Stomach smooth muscle (tissue), 2 donors: Measurements from ENCODE around the gene ZMIZ1.

ENCODE experiments used
- H3K27ac ChIP-seq: one replicate; pipeline ENCODE4 v1.7.0; 2013; ENCODE audit warnings: mild to moderate bottlenecking, low read length, inconsistent platforms
- H3K27me3 ChIP-seq, 2 donors: one replicate each; pipeline ENCODE4 v1.7.0; 2013; ENCODE audit warnings: low read length in 2 of 2; ENCODE audit not compliant: insufficient read depth in 2 of 2, control insufficient read depth in 1 of 2
- H3K36me3 ChIP-seq, 2 donors: one replicate each; pipeline ENCODE4 v1.7.0; 2013; ENCODE audit warnings: low read length in 2 of 2; ENCODE audit not compliant: control insufficient read depth in 2 of 2, insufficient read depth in 2 of 2
- H3K4me1 ChIP-seq: one replicate; pipeline ENCODE4 v1.7.0; 2013; ENCODE audit warnings: low read length; ENCODE audit not compliant: control insufficient read depth, insufficient read depth
- H3K4me3 ChIP-seq, 2 donors: one replicate each; pipeline ENCODE4 v1.7.0; 2013; ENCODE audit warnings: low read length in 2 of 2
- H3K9ac ChIP-seq, 2 donors: one replicate each; pipeline ENCODE4 v1.7.0; 2013; ENCODE audit warnings: low read length in 2 of 2, mild to moderate bottlenecking in 1 of 2
- H3K9me3 ChIP-seq, 2 donors: one replicate each; pipeline ENCODE4 v1.7.0; 2013; ENCODE audit warnings: low read length in 2 of 2; ENCODE audit not compliant: control insufficient read depth in 2 of 2
- donor health status: healthy.
- donor health status: Pancreatic carcinoma.

The ZMIZ1 gene

GRCh38 chr10:79078367-79079053 lies 9.7 kb downstream of the ZMIZ1 start:
- Histone ChIP-seq H3K36me3 (no peaks in the 10 kb centered on the region), H3K4me1 (peaks cover 96% of the 10 kb centered on the region), H3K27ac (no peak overlapping the region), H3K4me3 (peak overlapping the region in 1 of 2 donors; percentile 8), H3K9me3 (no peaks in the 10 kb centered on the region), H3K9ac (no peak overlapping the region), H3K27me3 (no peaks in the 10 kb centered on the region)

- Histone ChIP-seq H3K9ac (no peak overlapping the region), H3K4me3 (peak overlapping the region in 1 of 2 donors; percentile 8), H3K4me1 (peaks cover 96% of the 10 kb centered on the region), H3K36me3 (no peaks in the 10 kb centered on the region), H3K9me3 (no peaks in the 10 kb centered on the region), H3K27ac (peak overlapping the region; percentile 18), H3K27me3 (no peaks in the 10 kb centered on the region)
Measured at GRCh38 chr10:79079054-79079397, 10.3 kb downstream of the ZMIZ1 start.

GRCh38 chr10:79079490-79080355 lies 11.0 kb downstream of the ZMIZ1 start:
- Histone ChIP-seq H3K36me3 (no peaks in the 10 kb centered on the region), H3K27me3 (no peaks in the 10 kb centered on the region), H3K4me3 (peak overlapping the region in 1 of 2 donors; percentile 22), H3K9ac (peak overlapping the region in 1 of 2 donors; percentile 21), H3K27ac (peak overlapping the region; percentile 18), H3K9me3 (no peaks in the 10 kb centered on the region), H3K4me1 (peaks cover 95% of the 10 kb centered on the region)

- H3K4me1 ChIP-seq, result peaks cover 93% of the 10 kb centered on the region
- H3K27me3 ChIP-seq, result no peaks in the 10 kb centered on the region
- no peaks in the 10 kb centered on the region for H3K9me3 ChIP-seq
- H3K27ac ChIP-seq, result peak overlapping the region; percentile 37
- H3K4me3 ChIP-seq, result peak overlapping the region in 1 of 2 donors; percentile 8
- H3K9ac ChIP-seq, result peak overlapping the region in 1 of 2 donors; percentile 2
- H3K36me3 ChIP-seq, result no peaks in the 10 kb centered on the region
Measured at GRCh38 chr10:79081353-79082034, 12.7 kb downstream of the ZMIZ1 start.

GRCh38 chr10:79082035-79082373 lies 13.2 kb downstream of the ZMIZ1 start:
- peak overlapping the region in 1 of 2 donors; percentile 2 for H3K9ac ChIP-seq
- H3K4me1 ChIP-seq, result peaks cover 89% of the 10 kb centered on the region
- no peak overlapping the region for H3K27ac ChIP-seq

GRCh38 chr10:79082631-79083596 lies 14.1 kb downstream of the ZMIZ1 start:
- H3K9me3 ChIP-seq, result no peaks in the 10 kb centered on the region
- H3K4me3 ChIP-seq, result no peak overlapping the region
- peaks cover 89% of the 10 kb centered on the region for H3K4me1 ChIP-seq
- peak overlapping the region in 1 of 2 donors; percentile 47 for H3K9ac ChIP-seq
- peak overlapping the region; percentile 64 for H3K27ac ChIP-seq
- H3K27me3 ChIP-seq, result no peaks in the 10 kb centered on the region
- H3K36me3 ChIP-seq, result no peaks in the 10 kb centered on the region

More at GRCh38 chr10:79082035-79082373, 13.2 kb downstream of the ZMIZ1 start:
- Histone ChIP-seq H3K27me3 (no peaks in the 10 kb centered on the region), H3K4me3 (no peak overlapping the region), H3K36me3 (no peaks in the 10 kb centered on the region), H3K9me3 (no peaks in the 10 kb centered on the region)

DNA sequence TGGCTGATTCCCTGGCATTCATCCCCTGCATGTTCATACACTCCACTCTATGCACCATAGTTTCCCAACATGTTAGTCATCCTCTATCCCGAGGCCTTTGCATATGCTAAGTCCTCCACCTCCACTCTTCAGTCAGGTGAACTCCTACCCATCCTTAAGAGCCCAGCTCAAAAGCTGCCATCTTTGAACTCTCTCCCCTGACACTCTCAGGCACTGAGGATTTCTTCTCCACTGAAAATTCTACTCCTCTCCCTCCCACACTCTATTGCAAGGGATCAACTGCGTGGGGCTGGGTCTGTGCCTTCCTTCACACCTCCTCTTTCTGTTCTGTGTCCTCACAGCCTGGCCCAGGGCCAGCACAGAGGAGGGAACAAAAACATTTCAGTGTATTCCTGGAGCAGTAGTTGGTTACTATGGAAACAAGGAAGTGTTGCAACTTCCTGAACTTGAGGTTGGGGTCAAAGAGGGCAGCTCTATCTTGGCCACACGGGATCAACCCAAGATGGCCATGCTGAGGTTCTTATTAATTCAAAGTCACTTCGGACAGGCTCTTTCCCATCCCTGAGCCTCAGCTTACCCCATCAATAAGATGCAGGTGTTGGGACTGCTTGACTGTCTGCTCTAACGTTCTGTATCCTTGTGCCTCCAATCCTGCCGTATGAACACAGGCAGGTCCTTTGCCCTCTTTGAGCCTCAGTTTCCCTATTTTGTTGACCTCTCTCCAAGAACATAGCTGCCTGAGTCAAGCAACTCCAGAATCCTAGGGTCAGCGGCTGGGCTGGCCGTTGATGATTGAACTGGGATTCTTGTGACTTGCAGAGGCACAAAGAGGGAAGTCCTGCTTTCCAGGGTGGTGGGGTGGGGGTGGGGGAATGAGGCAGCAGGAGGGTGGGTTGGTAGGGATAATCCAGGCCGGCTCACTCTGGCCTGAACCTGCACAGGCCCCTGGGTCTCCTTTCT lies 15.5 kb downstream of the ZMIZ1 start:
- H3K36me3 ChIP-seq, result no peaks in the 10 kb centered on the region
- H3K27me3 ChIP-seq, result no peaks in the 10 kb centered on the region
- H3K9ac ChIP-seq, result peak overlapping the region in 1 of 2 donors; percentile 30
- no peaks in the 10 kb centered on the region for H3K9me3 ChIP-seq
- H3K4me1 ChIP-seq, result peaks cover 91% of the 10 kb centered on the region
- H3K4me3 ChIP-seq, result peak overlapping the region in 1 of 2 donors; percentile 35
- peak overlapping the region; percentile 64 for H3K27ac ChIP-seq

DNA sequence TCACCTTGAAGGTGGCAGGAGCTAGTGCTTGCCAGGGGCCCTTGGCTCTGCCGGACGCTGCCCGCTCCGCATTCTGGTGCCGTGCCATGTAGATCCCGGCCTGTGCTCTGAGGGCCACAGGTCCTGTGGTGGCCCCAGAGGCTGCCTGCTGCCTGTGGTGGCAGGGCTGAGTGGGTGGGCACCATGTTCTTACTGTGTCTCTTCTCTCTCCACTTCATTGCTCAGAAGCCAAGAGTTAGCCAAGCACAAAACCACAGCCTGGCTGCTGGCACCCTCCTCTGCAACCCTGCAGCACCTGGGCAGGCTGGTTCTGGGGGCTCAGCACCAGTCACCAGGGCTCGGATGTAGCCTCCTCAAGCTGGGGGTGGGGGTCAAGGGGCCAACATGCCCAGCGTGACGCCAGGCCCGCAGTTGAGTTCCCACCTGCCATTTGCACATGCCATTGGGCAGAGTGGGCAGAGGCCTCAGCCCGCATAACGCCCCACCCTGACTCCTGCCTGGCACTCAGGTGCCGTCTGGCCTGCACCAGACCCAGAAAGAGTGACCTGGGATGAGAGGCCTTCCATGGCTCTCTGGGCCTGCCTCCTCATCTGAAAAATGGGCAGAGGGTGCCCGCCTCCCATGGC lies 16.3 kb downstream of the ZMIZ1 start:
- Histone ChIP-seq H3K9ac (no peak overlapping the region), H3K4me3 (peak overlapping the region in 1 of 2 donors; percentile 15), H3K36me3 (no peaks in the 10 kb centered on the region), H3K4me1 (peaks cover 89% of the 10 kb centered on the region), H3K27me3 (no peaks in the 10 kb centered on the region), H3K9me3 (no peaks in the 10 kb centered on the region), H3K27ac (no peak overlapping the region)

DNA sequence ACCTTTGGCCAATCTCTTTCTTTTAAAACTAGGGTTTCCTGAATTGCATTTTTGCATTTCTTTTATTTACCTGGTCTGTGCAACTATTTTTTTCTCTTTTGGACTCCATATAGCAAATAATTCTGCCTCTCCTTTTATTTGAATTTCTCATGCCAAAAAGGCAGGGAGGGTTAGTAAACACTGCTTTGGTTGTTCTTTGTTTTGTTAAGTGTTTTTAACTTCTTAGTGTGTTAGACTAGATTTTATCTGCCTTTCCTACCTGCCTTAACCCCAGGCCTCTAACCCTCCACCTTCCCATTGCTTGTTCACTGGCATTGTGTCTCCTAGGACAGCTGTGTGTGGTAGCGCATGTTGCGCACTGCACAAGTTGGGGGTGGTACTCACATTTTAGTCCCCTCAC lies 18.1 kb downstream of the ZMIZ1 start:
- Histone ChIP-seq H3K27ac (peak overlapping the region; percentile 46), H3K27me3 (no peaks in the 10 kb centered on the region), H3K9ac (no peak overlapping the region), H3K9me3 (no peaks in the 10 kb centered on the region), H3K4me3 (no peak overlapping the region), H3K4me1 (peaks cover 84% of the 10 kb centered on the region), H3K36me3 (no peaks in the 10 kb centered on the region)
